NCI-H82 treated with DMSO at 0.1 percent for 48 hours (cell line): Measurements from ENCODE around the gene SYNPO2L.
"Not testable (repeated sequence)": the region's sequence is repeated elsewhere in the genome, so short reads cannot be mapped to it uniquely, and the experiment has no call there.

Source experiments
- DNase-seq: peaks from one replicate; lab custom pipeline; 2025; ENCODE audit not compliant: unreplicated experiment; lab: John Stamatoyannopoulos, UW

SYNPO2L gene

GRCh38 chr10:73620974-73621373 lies 34.9 kb downstream of the SYNPO2L start:
- not testable (repeated sequence) for DNase-seq

GRCh38 chr10:73617143-73617542 lies 38.7 kb downstream of the SYNPO2L start:
- not testable (repeated sequence) for DNase-seq

- no peak for DNase-seq
Measured at GRCh38 chr10:73614720-73615119, 41.1 kb downstream of the SYNPO2L start.

- DNase-seq: no peak
Measured at GRCh38 chr10:73609116-73609515, 46.7 kb downstream of the SYNPO2L start.

- no peak for DNase-seq
Measured at GRCh38 chr10:73601486-73601921, 54.3 kb downstream of the SYNPO2L start.

- no peak for DNase-seq
Measured at GRCh38 chr10:73597346-73597745, 58.5 kb downstream of the SYNPO2L start.
